Esophagus (tissue), 2 donors: ENCODE results near the gene PUM2. TPM values are rescaled to one million over a fixed set of nuclear protein-coding genes. Genes with fewer than 3 reads are reported as not detected.

Experiments used
- H3K27ac ChIP-seq, 2 donors: one replicate each; pipeline ENCODE4 v1.5.1; 2013; ENCODE audit warnings: low read depth in 2 of 2, mild to moderate bottlenecking in 2 of 2, inconsistent platforms in 1 of 2, low read length in 1 of 2, moderate library complexity in 1 of 2
- H3K27me3 ChIP-seq, 2 donors: one replicate each; pipeline ENCODE4 v1.6.1; 2013; ENCODE audit warnings: low read length in 2 of 2, control low read depth in 1 of 2, mild to moderate bottlenecking in 1 of 2; ENCODE audit not compliant: insufficient read depth in 2 of 2, control insufficient read depth in 1 of 2
- H3K36me3 ChIP-seq, 2 donors: one replicate each; pipeline ENCODE4 v1.6.1; 2013; ENCODE audit warnings: low read length in 1 of 2; ENCODE audit not compliant: control insufficient read depth in 2 of 2, insufficient read depth in 2 of 2
- H3K4me1 ChIP-seq, 2 donors: one replicate each; pipeline ENCODE4 v1.6.1; 2013; ENCODE audit warnings: low read length in 1 of 2; ENCODE audit not compliant: control insufficient read depth in 2 of 2, insufficient read depth in 2 of 2
- H3K4me3 ChIP-seq, 2 donors: one replicate each; pipeline ENCODE4 v1.5.1; 2013; ENCODE audit warnings: low read length in 2 of 2, mild to moderate bottlenecking in 2 of 2, low read depth in 1 of 2, moderate library complexity in 1 of 2
- H3K9me3 ChIP-seq, 2 donors: one replicate each; pipeline ENCODE4 v1.6.1; 2013; ENCODE audit warnings: mild to moderate bottlenecking in 2 of 2, low read depth in 1 of 2, low read length in 1 of 2, moderate library complexity in 1 of 2; ENCODE audit not compliant: control insufficient read depth in 2 of 2, insufficient read depth in 1 of 2
- WGBS, 2 donors: extraction: QIAGEN DNeasy Blood & Tissue Kit; methylation state at CpG; one replicate each; pipeline ENCODE4 v1.1.7; 2013; 5-methylcytosine and 5-hydroxymethylcytosine counted together
- polyA plus RNA-seq, 2 donors: library from polyadenylated mRNA; stranded (reverse); fragments of 200-250 nt; gene quantifications; one replicate each; pipeline ENCODE4 v1.2.3, GENCODE V29; 2013
- donor health status: healthy with polysubstance abuse.
- donor health status: Bipolar disorder and iron deficiency.

The PUM2 gene
- polyA plus RNA-seq, 2 donors: 19.6 to 23.3 TPM

GRCh38 chr2:20327370-20327769, 23.3 kb downstream of the PUM2 start:
- 35 to 41% methylated on average over 1 of the region's 1 CpG for WGBS, 2 donors
- no peak overlapping the region for H3K4me3 ChIP-seq
- H3K9me3 ChIP-seq: no peaks in the 10 kb centered on the region
- peak overlapping the region; percentile 7 to 52 for H3K27ac ChIP-seq
- no peaks in the 10 kb centered on the region for H3K27me3 ChIP-seq
- peaks cover 0 to 4% of the 10 kb centered on the region in 2 donors for H3K4me1 ChIP-seq
- H3K36me3 ChIP-seq: peaks cover under 1 to 3% of the 10 kb centered on the region in 2 donors

- H3K4me1 ChIP-seq: peaks cover 0 to 4% of the 10 kb centered on the region in 2 donors
- no peaks in the 10 kb centered on the region for H3K9me3 ChIP-seq
- H3K27ac ChIP-seq: no peak overlapping the region
- no peaks in the 10 kb centered on the region for H3K27me3 ChIP-seq
- H3K36me3 ChIP-seq: peaks cover 3 to 4% of the 10 kb centered on the region in 2 donors
- no peak overlapping the region for H3K4me3 ChIP-seq
- 56 to 60% methylated on average over 4 of the region's 4 CpGs for whole genome bisulfite sequencing, 2 donors
Measured at GRCh38 chr2:20326163-20326780, 24.4 kb downstream of the PUM2 start.

GRCh38 chr2:20322527-20323300, 27.9 kb downstream of the PUM2 start:
- H3K27ac ChIP-seq: no peak overlapping the region
- 89 to 90% methylated on average over 11 of the region's 11 CpGs for WGBS, 2 donors
- H3K4me1 ChIP-seq: no peaks in the 10 kb centered on the region
- no peaks in the 10 kb centered on the region for H3K27me3 ChIP-seq
- H3K9me3 ChIP-seq: no peaks in the 10 kb centered on the region
- H3K36me3 ChIP-seq: peaks cover 3 to 5% of the 10 kb centered on the region in 2 donors
- no peak overlapping the region for H3K4me3 ChIP-seq

- peaks cover 6 to 16% of the 10 kb centered on the region in 2 donors for H3K36me3 ChIP-seq
- no peak overlapping the region for H3K27ac ChIP-seq
- WGBS, 2 donors: 97 to 98% methylated on average over 3 of the region's 3 CpGs
- H3K4me3 ChIP-seq: no peak overlapping the region
- no peaks in the 10 kb centered on the region for H3K9me3 ChIP-seq
- H3K4me1 ChIP-seq: no peaks in the 10 kb centered on the region
- no peaks in the 10 kb centered on the region for H3K27me3 ChIP-seq
Measured at GRCh38 chr2:20317690-20318089, 33.0 kb downstream of the PUM2 start.

GRCh38 chr2:20317197-20317596, 33.4 kb downstream of the PUM2 start:
- Histone ChIP-seq H3K27ac (no peak overlapping the region), H3K4me3 (no peak overlapping the region), H3K36me3 (peaks cover 5 to 12% of the 10 kb centered on the region in 2 donors), H3K9me3 (no peaks in the 10 kb centered on the region), H3K4me1 (no peaks in the 10 kb centered on the region), H3K27me3 (no peaks in the 10 kb centered on the region)
- WGBS, 2 donors: 63 to 65% methylated on average over 1 of the region's 1 CpG

GRCh38 chr2:20314562-20315501, 35.8 kb downstream of the PUM2 start:
- Histone ChIP-seq H3K27ac (no peak overlapping the region), H3K27me3 (no peaks in the 10 kb centered on the region), H3K36me3 (peaks cover 3 to 12% of the 10 kb centered on the region in 2 donors), H3K4me1 (no peaks in the 10 kb centered on the region), H3K4me3 (no peak overlapping the region), H3K9me3 (no peaks in the 10 kb centered on the region)
- 78 to 83% methylated on average over 4 of the region's 4 CpGs for WGBS, 2 donors

GRCh38 chr2:20313659-20314058, 37.0 kb downstream of the PUM2 start:
- H3K4me1 ChIP-seq: no peaks in the 10 kb centered on the region
- H3K4me3 ChIP-seq: no peak overlapping the region
- peaks cover 3 to 12% of the 10 kb centered on the region in 2 donors for H3K36me3 ChIP-seq
- no peaks in the 10 kb centered on the region for H3K9me3 ChIP-seq
- WGBS, 2 donors: 86 to 88% methylated on average over 3 of the region's 3 CpGs
- no peaks in the 10 kb centered on the region for H3K27me3 ChIP-seq
- no peak overlapping the region for H3K27ac ChIP-seq

- H3K27ac ChIP-seq: no peak overlapping the region
- H3K27me3 ChIP-seq: no peaks in the 10 kb centered on the region
- peaks cover 0 to 5% of the 10 kb centered on the region in 2 donors for H3K36me3 ChIP-seq
- WGBS, 2 donors: 86 to 94% methylated on average over 2 of the region's 2 CpGs
- H3K9me3 ChIP-seq: no peaks in the 10 kb centered on the region
- H3K4me3 ChIP-seq: no peak overlapping the region
- H3K4me1 ChIP-seq: no peaks in the 10 kb centered on the region
Measured at GRCh38 chr2:20309001-20309400, 41.6 kb downstream of the PUM2 start.

GRCh38 chr2:20307311-20307710, 43.3 kb downstream of the PUM2 start:
- Histone ChIP-seq H3K27me3 (no peaks in the 10 kb centered on the region), H3K4me3 (no peak overlapping the region), H3K4me1 (no peaks in the 10 kb centered on the region), H3K9me3 (no peaks in the 10 kb centered on the region), H3K36me3 (peaks cover 0 to 3% of the 10 kb centered on the region in 2 donors), H3K27ac (no peak overlapping the region)
